Endothelial cell of umbilical vein (primary cell): ENCODE measurements around the gene PADI1. TPM values are rescaled to one million over a fixed set of nuclear protein-coding genes. Genes with fewer than 3 reads are reported as not detected.

Experiments
- BruUV-seq: library from RNA; stranded (reverse); fragments of 400-500 nt; replicated peaks from 2 replicates; lab custom pipeline; 2021; lab: Mats Ljungman, UMichigan
- CTCF ChIA-PET: fragments of 300-600, 350-600 bp; sonication (Branson Sonifier 250); formaldehyde crosslinking; loops from one replicate; lab custom pipeline; 2021; ENCODE audit warnings: antibody characterized with exemption, inconsistent platforms; lab: Charles Lee
- POLR2A ChIA-PET: fragments of 300-600, 350-600 bp; sonication (Branson Sonifier 250); formaldehyde crosslinking; loops from one replicate; lab custom pipeline; 2021; ENCODE audit warnings: antibody characterized with exemption, inconsistent platforms; lab: Charles Lee
- DNase-seq: peaks from one replicate; pipeline ENCODE4 v3.0.0-alpha.2; 2011; ENCODE audit warnings: low read depth, low spot score
- FAIRE-seq: peaks from 2 replicates; lab custom pipeline; 2011; peaks lifted over from hg19 to GRCh38; lab: Jason Lieb, UNC
- H2AFZ ChIP-seq: 2 replicates; pipeline ENCODE4 v1.6.0; 2012; ENCODE audit warnings: low read depth, low read length, control low read depth, inconsistent platforms
- H3K27ac ChIP-seq: 2 replicates; pipeline ENCODE4 v1.5.1; 2011; ENCODE audit warnings: low read depth, mild to moderate bottlenecking, control low read depth, low read length, moderate library complexity; ENCODE audit not compliant: insufficient read depth
- H3K27me3 ChIP-seq, 2 experiments: 2 replicates each; pipeline versions ENCODE4 v1.6.0 to v1.6.1; 2011; ENCODE audit warnings: low read length in 2 of 2, mixed read lengths in 1 of 2; ENCODE audit not compliant: control insufficient read depth in 2 of 2, insufficient read depth in 2 of 2
- H3K36me3 ChIP-seq, 2 experiments: 2 replicates in 1 of 2; 3 replicates in 1 of 2; pipeline ENCODE4 v1.5.1; 2011; ENCODE audit warnings: low read length in 2 of 2, mild to moderate bottlenecking in 1 of 2, moderate library complexity in 1 of 2; ENCODE audit not compliant: control insufficient read depth in 2 of 2, insufficient read depth in 2 of 2; ENCODE audit errors: extremely low read depth in 1 of 2
- H3K4me1 ChIP-seq: 3 replicates; pipeline ENCODE4 v1.5.1; 2011; ENCODE audit warnings: mild to moderate bottlenecking, low read length; ENCODE audit not compliant: control insufficient read depth, insufficient read depth; ENCODE audit errors: extremely low read depth
- H3K4me2 ChIP-seq: 2 replicates; pipeline ENCODE4 v1.6.1; 2011; ENCODE audit warnings: low read length, control low read depth, mixed read lengths; ENCODE audit not compliant: insufficient read depth
- H3K4me3 ChIP-seq, 3 experiments: fragments of 200-600 bp in 1 of 3; sonication (generic), shearing (Covaris generic) in 1 of 3; replicated peaks in 1 of 3; 2 replicates each; pipeline ENCODE4 v1.5.1; 2011 to 2016; ENCODE audit warnings: control low read depth in 3 of 3, low read length in 3 of 3, mild to moderate bottlenecking in 2 of 3, inconsistent platforms in 1 of 3, low read depth in 1 of 3, moderate library complexity in 1 of 3; ENCODE audit not compliant: insufficient read depth in 1 of 3
- H3K79me2 ChIP-seq: 2 replicates; pipeline ENCODE4 v1.6.0; 2012; ENCODE audit warnings: low read length, inconsistent platforms; ENCODE audit not compliant: control insufficient read depth, insufficient read depth
- H3K9ac ChIP-seq: replicated peaks from 2 replicates; pipeline ENCODE3; 2011; ENCODE audit warnings: low read length, control low read depth; ENCODE audit not compliant: insufficient read depth; ENCODE audit errors: extremely low read depth
- H3K9me1 ChIP-seq: replicated peaks from 3 replicates; pipeline ENCODE4 v1.6.0; 2011; ENCODE audit warnings: mild to moderate bottlenecking, low read length; ENCODE audit not compliant: control insufficient read depth, insufficient read depth; ENCODE audit errors: extremely low read depth
- H3K9me3 ChIP-seq: replicated peaks from 2 replicates; pipeline ENCODE4 v1.5.1; 2012; ENCODE audit warnings: low read length, inconsistent platforms; ENCODE audit not compliant: control insufficient read depth, insufficient read depth
- H4K20me1 ChIP-seq: replicated peaks from 2 replicates; pipeline ENCODE3; 2011; ENCODE audit warnings: mild to moderate bottlenecking, low read length; ENCODE audit not compliant: control insufficient read depth, insufficient read depth; ENCODE audit errors: extremely low read depth
- EZH2 ChIP-seq: IDR thresholded peaks from 2 replicates; pipeline ENCODE4 v1.6.1; 2012; ENCODE audit warnings: borderline replicate concordance, low read depth, mild to moderate bottlenecking, moderate library complexity, low read length, inconsistent platforms; ENCODE audit not compliant: severe bottlenecking
- FOS ChIP-seq: IDR thresholded peaks from 2 replicates; pipeline ENCODE4 v1.6.1; 2011; ENCODE audit warnings: mild to moderate bottlenecking, low read length, moderate library complexity, borderline replicate concordance; ENCODE audit not compliant: insufficient read depth
- GATA2 ChIP-seq: IDR thresholded peaks from 2 replicates; pipeline ENCODE4 v1.7.0; 2011; ENCODE audit warnings: low read depth, mild to moderate bottlenecking, moderate library complexity, mixed read lengths, low read length; ENCODE audit not compliant: insufficient read length, insufficient read depth
- JUN ChIP-seq: IDR thresholded peaks from 2 replicates; pipeline ENCODE4 v1.6.1; 2011; ENCODE audit warnings: borderline replicate concordance, low read depth; ENCODE audit not compliant: insufficient read length, insufficient read depth
- MYC ChIP-seq: IDR thresholded peaks from one replicate; pipeline ENCODE4 v1.6.1; 2011; ENCODE audit warnings: mild to moderate bottlenecking, low read depth, low read length
- POLR2A ChIP-seq: IDR thresholded peaks from 2 replicates; pipeline ENCODE4 v1.6.1; 2012; ENCODE audit warnings: low read depth, mild to moderate bottlenecking, control low read depth, low read length
- POLR2AphosphoS5 ChIP-seq: IDR thresholded peaks from 2 replicates; pipeline ENCODE4 v1.6.1; 2012; ENCODE audit warnings: low read depth, mild to moderate bottlenecking, control low read depth, low read length, moderate library complexity; ENCODE audit not compliant: insufficient read depth
- dilution Hi-C: fragments of 300-500 bp; cut with MboI; formaldehyde crosslinking; loops from one replicate; pipeline ENCODE4 v1.15.0; 2019; ENCODE audit warnings: low sequenced_read_pairs; ENCODE audit not compliant: extremely low pct_ligation_motif_present
- intact Hi-C: fragments of 100-400 bp; cut with micrococcal nuclease; formaldehyde crosslinking; loops from one replicate; pipeline ENCODE4 v1.10.0; 2022
- polyA plus RNA-seq, 4 experiments: library from polyadenylated mRNA; depleted of rRNA in 3 of 4; stranded (reverse) in 3 of 4; unstranded in 1 of 4; fragments of >200 nt; gene quantifications; 2 replicates each; pipeline versions ENCODE4 v1.2.1 to v1.2.3, GENCODE V29; 2011 to 2012; ENCODE audit warnings: missing spikeins in 1 of 4
- total RNA-seq: library from RNA; stranded (reverse); gene quantifications from 2 replicates; pipeline ENCODE4 v1.2.3, GENCODE V29; 2021
- TF ChIP-seq, protein P1 (sequence below): IDR thresholded peaks from 2 replicates; pipeline ENCODE4 v1.6.1; 2011; ENCODE audit not compliant: insufficient read depth, insufficient read length
- TF ChIP-seq, protein P2 (sequence below), 2 donors: IDR thresholded peaks; 1 replicate in 1 of 2; 2 replicates in 1 of 2; pipeline ENCODE4 v1.5.1; 2011; ENCODE audit warnings: low read length in 2 of 2, mild to moderate bottlenecking in 2 of 2, moderate library complexity in 2 of 2, control low read depth in 1 of 2, inconsistent platforms in 1 of 2, low read depth in 1 of 2; ENCODE audit not compliant: insufficient read depth in 1 of 2; ENCODE audit errors: extremely low read depth in 1 of 2

Gene PADI1
- total and polyA plus RNA-seq, 2 donors (not counting 3 experiments of a cell fraction or from before 2014, with no cell fraction given), result 0.01 TPM; not detected in 1

DNA sequence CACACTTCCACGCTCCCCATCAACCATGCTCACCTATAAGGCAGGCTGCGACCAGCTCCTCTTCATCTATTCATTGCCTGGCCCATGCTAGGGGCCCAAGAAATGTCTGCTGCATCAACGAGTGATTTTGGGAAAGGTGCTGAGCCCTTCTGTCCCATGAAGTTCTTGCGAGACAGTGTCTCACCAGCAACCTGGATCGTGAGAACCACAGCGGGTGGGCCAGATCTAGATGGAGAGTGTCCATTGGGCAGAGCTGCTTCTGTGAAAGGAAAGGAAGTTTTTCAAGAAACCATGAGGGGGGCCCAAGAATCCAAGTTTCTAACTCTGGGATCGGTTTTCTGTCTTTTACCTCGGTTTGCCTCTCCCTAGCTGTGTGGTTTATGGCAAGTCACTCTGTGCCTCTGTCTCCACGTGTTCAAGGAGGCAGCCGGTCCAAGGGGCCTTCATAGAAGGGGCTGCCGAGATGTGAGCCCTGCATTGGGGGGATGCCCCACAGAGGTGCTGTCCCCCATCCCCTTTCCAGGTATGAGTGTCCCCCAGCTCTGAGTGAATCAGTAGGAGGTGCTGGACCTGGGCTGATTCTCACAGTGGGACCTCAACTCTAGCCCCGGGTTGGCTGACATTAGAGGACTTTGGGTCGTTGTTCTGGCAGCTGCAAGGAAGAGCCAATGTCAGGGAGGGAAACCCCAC lies 8.3 kb upstream of the PADI1 start:
- Histone ChIP-seq H3K4me1 (no peaks in the 10 kb centered on the region), H3K79me2 (no peaks in the 10 kb centered on the region), H3K27ac (no peak overlapping the region), H3K4me3 (no peak overlapping the region), H3K4me2 (no peak overlapping the region), H3K27me3 (no peaks in the 10 kb centered on the region), H3K9ac (no peak overlapping the region), H3K36me3 (no peaks in the 10 kb centered on the region), H4K20me1 (no peaks in the 10 kb centered on the region), H3K9me3 (no peaks in the 10 kb centered on the region), H3K9me1 (no peaks in the 10 kb centered on the region), H2AFZ (no peak overlapping the region)
- intact Hi-C loops, result no loop called here
- DNase-seq (no peak), FAIRE-seq (no peak)
- POLR2A ChIA-PET, result no interaction called here
- dilution Hi-C loops, result no loop called here
- TF ChIP-seq JUN, result no peak
- TF ChIP-seq, protein P1, sequence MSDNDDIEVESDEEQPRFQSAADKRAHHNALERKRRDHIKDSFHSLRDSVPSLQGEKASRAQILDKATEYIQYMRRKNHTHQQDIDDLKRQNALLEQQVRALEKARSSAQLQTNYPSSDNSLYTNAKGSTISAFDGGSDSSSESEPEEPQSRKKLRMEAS, result no peak
- TF ChIP-seq MYC, result no peak
- TF ChIP-seq POLR2A, result no peak
- TF ChIP-seq GATA2, result no peak
- no peak for TF ChIP-seq FOS
- no peak for TF ChIP-seq POLR2AphosphoS5
- TF ChIP-seq, protein P2, sequence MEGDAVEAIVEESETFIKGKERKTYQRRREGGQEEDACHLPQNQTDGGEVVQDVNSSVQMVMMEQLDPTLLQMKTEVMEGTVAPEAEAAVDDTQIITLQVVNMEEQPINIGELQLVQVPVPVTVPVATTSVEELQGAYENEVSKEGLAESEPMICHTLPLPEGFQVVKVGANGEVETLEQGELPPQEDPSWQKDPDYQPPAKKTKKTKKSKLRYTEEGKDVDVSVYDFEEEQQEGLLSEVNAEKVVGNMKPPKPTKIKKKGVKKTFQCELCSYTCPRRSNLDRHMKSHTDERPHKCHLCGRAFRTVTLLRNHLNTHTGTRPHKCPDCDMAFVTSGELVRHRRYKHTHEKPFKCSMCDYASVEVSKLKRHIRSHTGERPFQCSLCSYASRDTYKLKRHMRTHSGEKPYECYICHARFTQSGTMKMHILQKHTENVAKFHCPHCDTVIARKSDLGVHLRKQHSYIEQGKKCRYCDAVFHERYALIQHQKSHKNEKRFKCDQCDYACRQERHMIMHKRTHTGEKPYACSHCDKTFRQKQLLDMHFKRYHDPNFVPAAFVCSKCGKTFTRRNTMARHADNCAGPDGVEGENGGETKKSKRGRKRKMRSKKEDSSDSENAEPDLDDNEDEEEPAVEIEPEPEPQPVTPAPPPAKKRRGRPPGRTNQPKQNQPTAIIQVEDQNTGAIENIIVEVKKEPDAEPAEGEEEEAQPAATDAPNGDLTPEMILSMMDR (IDR thresholded peaks at IDR 0.05; ENCODE audit: extremely low read depth in 1 of 2, insufficient read depth in 1 of 2, low read depth in 1 of 2, low read length in 2 of 2), result no peak
- no peak for TF ChIP-seq EZH2
- CTCF ChIA-PET, result interaction anchor here (0.8 kb wide), 1 partner anchor 19 kb away, joined by 3 read pairs; no protein-coding TSS in a partner anchor
- no TSS peak for BruUV-seq
